NCI-H446 (cell line): ENCODE results near the gene SLC25A6.
"Not testable (repeated sequence)": the region's sequence is repeated elsewhere in the genome, so short reads cannot be mapped to it uniquely, and the experiment has no call there.

Experiments
- DNase-seq, 2 experiments: peaks; one replicate each; lab custom pipeline; 2025; lab: John Stamatoyannopoulos, UW

The SLC25A6 gene

DNA sequence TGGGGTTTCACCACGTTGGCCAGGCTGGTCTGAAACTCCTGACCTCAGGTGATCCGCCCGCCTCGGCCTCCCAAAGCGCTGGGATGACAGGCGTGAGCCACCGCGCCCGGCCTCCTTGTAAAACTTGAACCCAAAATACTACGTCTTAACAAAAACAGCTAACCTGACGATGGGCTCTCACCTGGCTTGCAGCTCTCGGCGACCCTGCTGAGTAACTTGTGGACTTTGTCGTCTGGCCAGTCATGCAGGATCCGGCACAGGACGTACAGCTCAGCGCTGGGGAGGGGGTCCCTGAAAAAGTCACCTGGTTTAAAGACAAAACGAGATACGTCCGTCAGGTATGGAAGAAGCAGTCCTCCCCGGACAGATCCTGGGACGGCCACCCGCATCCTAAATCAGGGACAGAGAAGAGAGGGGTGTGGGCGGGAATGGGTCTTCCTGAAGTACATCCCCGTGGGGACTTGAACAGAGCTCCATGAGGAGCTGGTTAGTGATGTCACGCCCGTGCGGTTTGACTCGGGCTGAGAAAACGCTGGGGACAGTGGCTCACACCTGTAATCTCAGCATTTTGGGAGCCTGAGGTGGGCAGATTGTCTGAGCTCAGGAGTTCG, 20.7 kb upstream of the SLC25A6 start:
- no peak for DNase-seq

DNA sequence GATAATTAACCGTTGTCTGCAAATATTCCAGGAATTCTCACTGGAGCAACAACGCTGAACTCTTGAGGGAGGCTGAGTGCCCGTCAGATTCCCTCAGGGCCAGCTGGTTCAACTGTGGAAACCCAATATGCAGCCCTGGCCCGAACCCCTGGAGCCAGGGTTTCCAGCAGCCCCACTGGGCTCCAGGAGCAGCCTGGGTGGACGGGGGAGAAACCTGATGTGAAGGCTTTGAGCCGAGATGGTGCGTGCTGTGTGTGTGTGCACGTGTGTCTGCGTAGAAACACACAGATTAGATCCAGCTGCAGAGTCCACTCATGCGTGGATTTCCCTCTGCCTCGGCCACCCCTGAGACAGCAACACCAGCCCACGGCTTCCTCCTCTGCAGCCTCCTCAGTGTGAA, 19.4 kb upstream of the SLC25A6 start:
- no peak for DNase-seq

DNA sequence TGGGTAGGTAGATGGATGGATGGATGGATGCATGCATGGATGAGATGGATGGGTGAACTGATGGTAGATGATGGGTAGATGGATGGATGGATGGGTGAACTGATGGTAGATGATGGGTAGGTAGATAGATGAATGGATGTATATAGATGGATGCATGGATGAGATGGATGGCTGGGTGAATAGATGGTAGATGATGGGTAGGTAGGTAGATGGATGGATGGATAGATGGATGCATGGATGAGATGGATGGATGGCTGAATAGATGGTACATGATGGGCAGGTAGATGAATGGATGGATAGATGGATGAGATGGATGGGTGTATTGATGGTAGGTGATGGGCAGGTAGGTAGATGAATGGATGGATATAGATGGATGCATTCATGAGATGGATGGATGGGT, 15.1 kb upstream of the SLC25A6 start:
- no peak for DNase-seq

DNA sequence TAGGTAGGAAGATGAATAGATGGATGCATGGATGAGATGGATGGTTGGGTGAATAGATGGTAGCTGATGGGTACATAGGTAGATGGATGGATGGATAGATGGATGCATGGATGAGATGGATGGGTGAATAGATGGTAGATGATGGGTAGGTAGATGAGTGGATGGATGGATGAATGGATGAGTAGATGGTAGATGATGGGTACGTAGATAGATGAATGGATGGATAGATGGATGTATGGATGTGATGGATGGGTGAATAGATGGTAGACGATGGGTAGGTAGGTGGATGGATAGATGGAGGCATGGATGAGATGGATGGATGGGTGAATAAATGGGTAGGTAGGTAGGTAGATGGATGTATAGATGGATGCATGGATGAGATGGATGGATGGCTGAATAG, 13.9 kb upstream of the SLC25A6 start:
- not testable (repeated sequence) for DNase-seq

DNA sequence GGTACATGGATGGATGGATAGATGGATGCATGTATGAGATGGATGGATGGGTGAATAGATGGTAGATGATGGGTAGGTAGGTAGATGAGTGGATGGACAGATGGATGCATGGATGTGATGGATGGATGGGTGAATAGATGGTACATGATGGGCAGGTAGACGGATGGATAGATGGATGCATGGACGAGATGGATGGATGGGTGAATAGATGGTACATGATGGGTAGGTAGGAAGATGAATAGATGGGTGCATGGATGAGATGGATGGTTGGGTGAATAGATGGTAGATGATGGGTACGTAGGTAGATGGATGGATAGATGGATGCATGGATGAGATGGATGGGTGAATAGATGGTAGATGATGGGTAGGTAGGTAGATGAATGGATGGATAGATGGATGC, 12.0 kb upstream of the SLC25A6 start:
- not testable (repeated sequence) for DNase-seq

DNA sequence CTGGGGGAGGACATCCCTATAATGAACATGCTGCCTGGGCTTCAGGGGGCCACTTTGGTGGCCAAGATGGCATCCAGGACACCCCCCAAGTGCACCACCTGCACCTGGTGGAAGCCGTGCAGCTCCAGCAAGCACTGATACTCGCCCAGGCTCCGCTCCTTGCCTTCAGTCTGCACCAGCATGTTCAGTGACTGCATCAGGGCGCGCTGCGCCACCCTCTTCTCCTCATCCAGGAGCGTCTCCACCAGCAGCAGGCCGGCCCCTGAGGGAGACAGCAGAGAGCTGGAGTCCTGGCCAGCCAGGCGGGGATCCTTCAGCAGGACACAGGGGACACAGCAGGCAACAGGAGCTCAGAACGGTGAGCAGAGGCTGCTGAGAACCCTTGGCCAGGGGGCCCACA, 11.3 kb upstream of the SLC25A6 start:
- no peak for DNase-seq

DNA sequence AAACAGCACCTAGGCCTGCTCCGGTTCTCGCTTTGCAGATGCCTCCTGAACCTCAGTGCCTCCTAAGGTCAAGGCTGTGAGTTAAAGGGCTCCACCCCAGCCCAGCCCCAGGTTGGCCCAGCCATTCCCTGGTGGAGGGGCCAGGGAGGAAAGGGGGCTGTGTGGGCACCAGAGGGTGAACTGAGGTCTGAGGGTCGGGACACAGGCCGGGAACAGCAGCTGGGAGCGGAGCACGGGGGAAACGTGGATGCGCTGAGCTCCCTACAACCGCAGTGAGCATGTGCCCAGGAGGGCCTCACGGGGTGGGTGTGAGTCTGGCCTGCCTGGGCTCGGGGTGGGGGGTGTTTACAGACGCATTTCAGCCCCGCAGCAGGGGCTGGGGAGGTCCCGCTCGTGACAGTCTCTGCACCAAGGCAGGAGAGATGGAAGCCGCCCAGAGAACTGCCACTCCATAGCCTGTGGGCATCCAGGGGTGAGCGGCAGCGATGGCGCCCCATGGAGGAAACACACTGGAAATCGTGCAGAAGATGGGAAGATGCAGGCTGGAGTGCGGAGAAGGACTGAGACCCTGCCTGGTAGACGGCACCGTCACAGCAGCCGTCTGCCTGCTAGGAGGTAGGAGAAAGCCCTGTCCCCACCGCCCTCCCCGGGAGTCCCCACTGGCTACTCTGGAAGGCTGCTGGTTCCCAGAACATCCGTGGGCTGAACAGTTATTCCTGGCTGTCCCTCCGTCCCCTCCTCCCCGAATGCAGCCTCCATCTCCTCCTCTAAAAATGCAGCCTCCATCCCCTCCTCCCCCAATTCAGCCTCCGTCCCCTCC, 9.9 kb upstream of the SLC25A6 start:
- DNase-seq: no peak

DNA sequence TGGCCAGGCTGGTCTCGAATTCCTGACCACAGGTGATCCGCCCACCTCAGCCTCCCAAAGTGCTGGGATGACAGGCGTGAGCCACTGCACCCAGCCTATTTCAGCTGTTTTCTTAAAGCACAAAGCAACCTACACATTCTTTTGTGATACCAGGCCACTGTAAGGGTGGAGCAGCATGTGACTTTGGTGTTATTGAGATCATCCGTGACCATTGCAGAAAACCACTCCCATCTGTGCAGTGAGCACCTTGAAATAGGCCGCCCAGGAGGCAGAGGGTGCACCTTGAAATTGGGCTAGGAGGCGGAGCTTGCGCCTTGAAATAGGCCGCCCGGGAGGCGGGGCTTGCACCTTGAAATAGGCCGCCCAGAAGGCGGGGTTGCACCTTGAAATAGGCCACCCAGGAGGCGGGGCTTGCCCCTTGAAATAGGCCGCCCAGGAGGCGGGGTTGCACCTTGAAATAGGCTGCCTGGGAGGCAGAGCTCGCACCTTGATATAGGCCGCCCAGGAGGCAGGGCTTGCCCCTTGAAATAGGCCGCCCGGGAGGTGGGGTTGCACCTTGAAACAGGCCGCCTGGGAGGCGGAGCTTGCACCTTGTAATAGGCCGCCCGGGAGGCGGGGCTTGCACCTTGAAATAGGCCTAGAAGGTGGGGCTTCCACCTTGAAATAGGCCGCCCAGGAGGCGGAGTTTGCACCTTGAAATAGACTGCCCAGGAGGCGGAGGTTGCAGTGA, 9.0 kb upstream of the SLC25A6 start:
- no peak for DNase-seq

DNA sequence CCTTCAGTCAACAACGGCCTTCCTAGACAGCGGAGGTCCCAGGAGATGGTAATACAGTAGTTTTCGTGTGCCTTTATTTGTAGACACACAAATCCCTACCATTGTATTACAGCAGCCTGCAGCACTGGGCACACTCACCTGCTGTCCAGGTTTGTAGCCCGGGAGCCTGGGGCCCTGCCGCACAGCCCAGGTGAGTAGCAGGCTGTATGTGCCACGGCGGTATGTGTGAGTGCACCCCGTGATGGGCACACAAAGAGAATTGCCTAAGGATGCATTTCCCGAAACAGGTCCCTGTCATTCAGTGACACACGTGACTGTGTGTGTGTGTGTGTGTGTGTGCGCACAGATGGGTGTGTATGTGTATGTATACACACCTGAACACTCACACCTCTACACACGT, 8.1 kb upstream of the SLC25A6 start:
- DNase-seq: no peak

DNA sequence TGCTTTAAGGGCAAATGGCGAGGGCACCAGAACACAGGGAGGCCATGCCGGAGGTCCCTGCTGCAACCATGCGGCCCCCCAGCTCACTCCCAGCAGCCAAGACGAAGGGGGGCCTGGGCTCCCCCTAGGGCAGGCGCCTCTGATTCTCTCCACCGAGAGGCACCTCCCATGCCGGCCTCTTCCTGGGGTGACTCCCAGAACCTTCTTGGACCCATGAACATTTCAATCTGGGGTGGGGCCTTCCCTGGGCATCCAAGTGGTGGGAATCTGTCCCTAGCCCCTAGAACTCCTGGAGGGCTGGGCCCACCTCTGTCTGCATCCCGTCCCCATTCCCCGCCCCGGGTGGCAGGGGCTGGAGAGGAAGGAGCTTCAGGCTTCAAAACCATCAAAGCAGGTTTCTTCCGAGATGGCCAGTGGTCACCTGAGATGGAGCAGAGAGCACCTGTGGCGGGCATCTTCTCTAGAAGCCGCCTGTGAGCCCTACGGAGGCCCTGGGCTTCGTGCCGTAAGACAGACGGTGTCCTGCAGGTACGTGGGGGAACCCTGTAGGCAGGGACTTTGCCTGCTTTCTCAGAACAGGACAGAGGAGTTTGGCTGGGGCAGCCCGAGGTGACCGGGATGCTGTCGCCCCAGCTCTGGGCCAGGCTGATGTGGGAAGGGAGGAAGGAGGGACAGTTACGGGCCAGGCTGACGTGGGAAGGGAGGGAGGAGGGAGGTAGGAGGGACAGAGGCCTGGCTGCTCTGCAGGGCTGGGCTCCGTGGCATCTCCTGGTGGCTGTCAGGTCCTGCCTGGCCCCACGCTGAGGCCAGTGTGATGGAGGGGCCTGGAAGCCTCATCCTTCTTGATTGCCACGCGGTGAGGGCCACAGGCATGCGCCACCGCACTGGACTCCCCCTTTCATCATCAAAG, 6.8 kb upstream of the SLC25A6 start:
- no peak for DNase-seq

DNA sequence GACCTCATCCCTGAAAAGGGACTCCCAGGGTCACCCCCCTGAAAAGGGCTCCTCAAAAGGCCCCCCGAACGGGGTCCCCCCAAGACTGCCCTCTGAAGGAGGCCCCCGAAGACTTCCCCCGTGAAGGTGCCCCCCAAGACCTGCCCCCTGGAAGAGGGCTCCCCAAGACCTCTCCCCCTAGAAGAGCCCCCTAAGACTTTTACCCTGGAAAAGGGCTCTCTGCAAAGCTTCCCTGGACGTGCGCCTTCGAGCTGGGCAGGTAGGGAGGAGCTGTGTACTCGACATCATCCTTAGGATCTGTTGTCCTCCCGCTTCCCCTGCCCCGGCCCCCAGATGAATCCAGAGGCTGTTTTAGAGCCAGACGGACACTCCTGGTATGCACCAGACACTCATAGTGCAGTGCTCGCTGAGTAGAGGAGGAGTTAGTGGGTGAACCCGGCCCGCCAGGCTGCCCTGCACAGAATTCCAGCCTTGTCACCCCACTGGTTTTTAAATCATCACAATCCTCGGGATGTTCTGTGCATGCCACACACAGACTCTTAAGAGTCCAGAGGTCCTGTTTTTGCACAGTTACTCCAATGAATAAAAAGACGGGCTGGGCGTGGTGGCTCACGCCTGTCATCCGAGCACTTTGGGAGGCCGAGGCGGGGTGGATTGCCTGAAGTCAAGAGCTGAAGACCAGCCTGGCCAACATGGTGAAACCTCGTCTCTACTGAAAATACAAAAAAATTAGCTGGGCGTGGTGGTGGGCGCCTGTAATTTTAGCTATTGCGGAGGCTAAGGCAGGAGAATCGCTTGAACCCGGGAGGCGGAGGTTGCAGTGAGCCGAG, 5.7 kb upstream of the SLC25A6 start:
- no peak for DNase-seq

DNA sequence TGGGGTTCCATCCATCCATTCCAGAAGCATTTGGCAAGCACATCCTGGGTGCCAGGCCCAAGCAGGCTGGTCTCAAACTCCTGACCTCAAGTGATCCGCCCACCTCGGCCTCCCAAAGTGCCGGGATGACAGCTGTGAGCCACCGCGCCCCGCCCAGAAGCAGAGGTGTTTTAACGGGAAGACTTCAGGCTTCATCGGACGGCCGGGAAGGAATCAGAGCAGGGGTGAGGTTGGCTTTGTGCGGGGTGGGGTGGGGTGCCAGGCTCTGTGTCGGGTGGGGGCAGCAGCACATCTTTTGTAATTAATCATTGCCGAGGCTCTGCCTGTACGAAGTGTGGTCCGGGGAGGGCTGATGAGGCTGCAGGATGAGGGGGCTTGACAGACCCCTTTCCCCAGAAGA, 5.1 kb upstream of the SLC25A6 start:
- no peak for DNase-seq

DNA sequence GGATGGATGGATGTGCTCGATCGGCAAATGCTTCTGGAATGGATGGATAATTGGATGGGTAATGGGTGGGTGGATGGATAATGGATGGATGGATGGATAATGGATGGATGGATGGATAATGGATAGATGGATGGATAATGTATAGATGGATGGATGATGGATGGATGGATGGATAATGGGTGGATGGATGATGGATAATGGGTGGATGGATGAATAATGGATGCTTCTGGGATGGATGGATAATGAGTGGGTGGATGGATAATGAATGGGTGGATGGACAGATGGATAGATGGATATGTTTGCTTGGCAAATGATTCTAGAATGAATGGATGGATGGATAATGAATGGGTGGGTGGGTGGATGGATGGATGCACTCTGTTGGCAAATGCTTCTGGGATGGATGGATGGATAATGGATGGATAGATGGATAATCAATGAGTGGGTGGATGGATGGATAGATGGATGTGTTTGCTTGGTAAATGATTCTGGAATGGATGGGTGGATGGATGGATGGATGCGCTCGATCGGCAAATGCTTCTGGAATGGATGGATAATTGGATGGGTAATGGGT, 3.8 kb upstream of the SLC25A6 start:
- no peak for DNase-seq

DNA sequence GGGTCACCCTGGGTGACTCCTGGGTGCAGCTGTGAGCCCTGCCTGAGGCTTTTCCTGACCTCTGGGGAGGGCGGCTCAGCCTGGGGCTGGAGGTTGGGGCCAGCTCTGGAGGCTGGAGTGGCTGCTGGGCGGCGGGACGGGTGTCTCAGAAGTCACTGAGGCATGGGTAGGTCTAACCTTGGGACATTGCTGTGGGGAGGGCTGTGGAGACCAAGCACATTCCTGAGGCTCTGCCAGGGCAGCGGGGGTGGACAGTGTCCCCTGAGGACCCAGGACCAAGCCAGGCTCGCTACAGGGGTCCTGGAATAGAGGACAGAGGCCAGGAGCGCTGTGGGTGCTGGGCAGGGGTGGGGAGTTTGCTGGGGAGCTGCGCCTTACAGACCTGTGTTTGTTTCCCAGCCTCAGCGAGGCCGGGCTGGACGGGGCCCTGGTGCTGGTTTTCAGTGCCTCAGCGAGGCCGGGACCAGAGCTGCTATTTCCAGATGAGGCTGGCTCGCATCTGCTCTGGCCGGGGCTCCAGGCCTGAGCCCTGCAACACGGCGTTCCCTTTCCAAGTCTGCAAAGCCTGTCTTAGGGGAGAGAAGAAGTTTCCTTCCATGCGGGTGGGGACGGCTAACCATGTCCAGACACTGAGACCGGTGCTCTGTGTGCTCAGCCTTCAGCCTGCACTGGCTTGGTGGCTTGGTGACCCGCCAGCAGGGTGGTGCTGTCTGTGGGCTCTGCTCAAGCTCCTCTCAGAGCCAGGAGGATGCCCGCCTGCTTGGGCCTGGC, 3.0 kb upstream of the SLC25A6 start:
- no peak for DNase-seq

DNA sequence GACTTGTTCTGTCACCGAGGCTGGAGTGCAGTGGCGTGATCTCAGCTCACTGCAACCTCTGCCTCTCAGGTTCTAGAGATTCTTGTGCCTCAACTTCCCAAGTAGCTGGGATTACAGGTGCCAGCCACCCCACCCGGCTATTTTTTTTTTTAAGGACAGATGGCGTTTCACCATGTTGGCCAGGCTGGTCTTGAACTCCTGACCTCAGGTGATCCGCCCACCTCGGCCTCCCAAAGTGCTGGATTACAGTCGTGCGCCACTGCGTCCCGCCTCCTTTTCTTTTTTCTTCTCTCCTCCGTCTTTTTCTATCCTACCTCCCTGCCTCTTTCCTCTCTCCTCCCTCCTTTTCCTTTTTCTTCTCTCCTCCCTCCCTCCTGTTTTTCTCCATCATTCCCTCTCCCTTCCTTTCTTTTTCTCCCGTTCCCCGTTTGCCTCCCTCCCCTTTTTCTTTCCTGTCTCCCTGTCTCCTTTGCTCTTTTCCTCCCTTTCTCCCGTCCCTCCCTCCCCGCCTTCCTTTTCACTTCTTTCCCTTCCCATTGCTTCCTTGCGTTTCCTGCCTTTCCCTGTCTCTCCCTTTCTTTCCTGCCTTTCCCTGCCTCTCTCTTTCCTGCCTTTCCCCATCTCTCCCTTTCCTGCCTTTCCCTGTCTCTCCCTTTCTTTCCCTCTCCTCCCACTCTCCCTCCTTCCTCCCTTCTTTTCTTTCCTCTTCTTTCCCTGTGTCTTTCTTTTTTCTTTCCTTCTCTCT, 2.1 kb upstream of the SLC25A6 start:
- no peak for DNase-seq

DNA sequence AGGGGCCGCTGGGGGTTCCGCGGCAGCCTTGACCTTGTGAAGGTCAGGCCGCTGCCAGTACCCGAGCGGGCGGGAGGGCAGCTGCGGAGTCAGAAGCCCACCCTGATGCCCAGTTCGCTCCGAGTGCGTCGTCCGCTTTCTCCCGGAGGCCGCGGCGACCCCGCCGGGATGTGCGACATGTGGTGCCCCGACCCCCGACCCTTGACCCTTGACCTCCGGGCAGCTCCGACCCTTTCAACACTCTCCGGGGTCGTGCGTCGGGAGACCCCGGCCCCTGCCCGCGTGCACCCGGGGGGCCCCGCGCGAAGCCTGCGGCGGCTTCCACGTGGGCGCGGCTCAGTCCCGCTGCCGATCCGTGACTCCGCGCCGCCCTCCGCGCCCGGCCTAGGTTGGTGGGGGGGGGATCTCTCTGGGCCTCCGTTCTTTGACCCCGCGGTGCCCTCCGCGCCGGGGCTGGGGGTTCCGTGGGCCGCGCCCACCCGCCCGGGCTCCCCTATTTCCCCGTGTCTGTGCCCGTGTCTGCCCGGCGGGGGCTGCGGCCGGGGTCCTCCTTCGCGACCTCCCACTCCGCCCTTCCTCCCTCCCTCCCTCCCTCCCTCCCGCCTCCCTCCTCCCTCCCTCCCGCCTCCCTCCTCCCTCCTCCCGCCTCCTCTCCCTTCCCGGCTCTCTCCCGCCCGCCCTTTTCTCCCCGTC, 609 bp upstream of the SLC25A6 start:
- no peak for DNase-seq

DNA sequence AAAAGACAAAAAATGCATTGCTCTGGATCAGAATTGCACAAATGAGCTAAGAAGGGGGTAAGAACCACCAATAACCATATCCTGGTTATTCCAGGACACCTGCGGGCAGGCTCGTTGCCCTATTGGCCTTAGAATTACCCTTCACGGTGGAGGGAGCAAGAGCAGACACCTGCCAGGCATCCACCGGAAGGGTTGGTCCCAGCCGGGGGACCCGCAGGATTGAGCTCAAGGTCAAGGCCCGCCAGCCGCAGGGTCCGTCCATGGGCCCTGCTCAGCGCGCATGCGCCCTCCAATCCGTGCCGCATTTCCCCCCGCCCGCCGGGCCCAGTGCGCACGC, 575 bp downstream of the SLC25A6 start:
- no peak for DNase-seq

DNA sequence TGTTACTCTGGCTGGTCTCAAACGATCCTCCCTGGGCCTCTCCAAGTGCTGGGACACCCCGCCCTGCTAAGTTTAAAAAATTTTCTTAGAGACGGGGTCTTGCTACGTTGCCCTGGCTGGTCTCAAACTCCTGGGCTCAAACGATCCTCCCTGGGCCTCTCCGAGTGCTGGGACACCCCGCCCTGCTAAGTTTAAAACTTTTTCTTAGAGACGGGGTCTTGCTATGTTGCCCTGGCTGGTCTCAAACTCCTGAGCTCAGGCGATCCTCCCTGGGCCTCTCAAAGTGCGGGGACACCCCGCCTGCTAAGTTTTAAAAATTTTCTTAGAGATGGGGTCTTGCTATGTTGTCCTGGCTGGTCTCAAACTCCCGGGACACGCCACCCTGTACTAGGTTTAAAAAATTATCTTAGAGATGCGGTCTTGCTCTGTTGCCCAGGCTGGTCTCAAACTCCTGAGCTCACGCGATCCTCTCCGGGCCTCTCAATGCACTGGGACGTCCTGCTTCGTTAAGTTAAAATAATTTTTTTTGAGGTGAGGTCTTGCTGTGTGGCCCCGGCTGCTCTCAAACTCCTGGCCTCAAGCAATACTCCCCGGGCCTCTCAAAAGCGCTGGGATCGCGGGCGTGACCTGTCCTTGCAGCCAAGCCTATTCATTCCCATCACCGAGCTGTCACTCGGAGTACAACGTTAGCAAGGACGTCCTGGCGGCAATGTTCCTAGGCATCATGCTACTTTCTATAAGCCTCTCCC, 1.1 kb downstream of the SLC25A6 start:
- DNase-seq: no peak
